GM12875 (cell line): Measurements from ENCODE around the gene BLOC1S1.

Experiments used
- H3K4me3 ChIP-seq: one replicate; pipeline ENCODE4 v1.5.1; 2011; ENCODE audit warnings: low read depth, low read length, control low read depth
- CTCF ChIP-seq: IDR thresholded peaks from 2 replicates; pipeline ENCODE4 v1.5.1; 2011; ENCODE audit warnings: low read depth, mild to moderate bottlenecking, control low read depth, inconsistent platforms, low read length, moderate library complexity, borderline replicate concordance; ENCODE audit not compliant: insufficient read depth

BLOC1S1 gene

GRCh38 chr12:55686366-55687010 is 29.4 kb upstream of the BLOC1S1 start:
- H3K4me3 ChIP-seq: no peak overlapping the region
- no peak for TF ChIP-seq CTCF

GRCh38 chr12:55687746-55688145 is 28.1 kb upstream of the BLOC1S1 start:
- H3K4me3 ChIP-seq: no peak overlapping the region
- TF ChIP-seq CTCF: no peak

- H3K4me3 ChIP-seq: no peak overlapping the region
- TF ChIP-seq CTCF: no peak
Observed at GRCh38 chr12:55688716-55689655, 26.9 kb upstream of the BLOC1S1 start.

- H3K4me3 ChIP-seq: no peak overlapping the region
- TF ChIP-seq CTCF: no peak
Observed at GRCh38 chr12:55692631-55693322, 23.1 kb upstream of the BLOC1S1 start.

GRCh38 chr12:55693323-55694187 is 22.3 kb upstream of the BLOC1S1 start:
- TF ChIP-seq CTCF: no peak
- H3K4me3 ChIP-seq: no peak overlapping the region

GRCh38 chr12:55694188-55694515 is 21.7 kb upstream of the BLOC1S1 start:
- H3K4me3 ChIP-seq: no peak overlapping the region
- TF ChIP-seq CTCF: no peak
